WTC11 (cell line): ENCODE measurements around the gene ZNF273.

Experiments used
- CTCF ChIP-seq: fragments of 200-600 bp; IDR thresholded peaks from 2 replicates; pipeline ENCODE4 v1.8.0; 2022; ENCODE audit warnings: antibody characterized with exemption
- E2F1 ChIP-seq: sonication (generic); formaldehyde crosslinking; IDR thresholded peaks from 2 replicates; pipeline ENCODE4 v1.8.0; 2022; ENCODE audit warnings: mild to moderate bottlenecking, missing genetic modification reagents
- FOXK1 ChIP-seq: sonication (generic); formaldehyde crosslinking; IDR thresholded peaks from 2 replicates; pipeline ENCODE4 v1.8.0; 2022; ENCODE audit warnings: mild to moderate bottlenecking, moderate library complexity, missing genetic modification reagents
- NR3C1 ChIP-seq: sonication (generic); formaldehyde crosslinking; conservative IDR thresholded peaks from 2 replicates; pipeline ENCODE4 v1.8.1; 2023; ENCODE audit warnings: low read depth, mild to moderate bottlenecking, missing genetic modification reagents
- PRDM15 ChIP-seq: sonication (generic); formaldehyde crosslinking; IDR thresholded peaks from 2 replicates; pipeline ENCODE4 v1.8.0; 2022; ENCODE audit warnings: missing genetic modification reagents
- TEAD4 ChIP-seq: sonication (generic); formaldehyde crosslinking; IDR thresholded peaks from 2 replicates; pipeline ENCODE4 v1.8.0; 2022; ENCODE audit warnings: mild to moderate bottlenecking, missing genetic modification reagents
- ZNF138 ChIP-seq: sonication (generic); formaldehyde crosslinking; conservative IDR thresholded peaks from 2 replicates; pipeline ENCODE4 v1.8.1; 2022; ENCODE audit warnings: mild to moderate bottlenecking, moderate library complexity, missing genetic modification reagents
- ZNF281 ChIP-seq: sonication (generic); formaldehyde crosslinking; IDR thresholded peaks from 2 replicates; pipeline ENCODE4 v1.8.0; 2023; ENCODE audit warnings: mild to moderate bottlenecking, missing genetic modification reagents
- ZNF512 ChIP-seq: sonication (generic); formaldehyde crosslinking; IDR thresholded peaks from 2 replicates; pipeline ENCODE4 v1.8.1; 2022; ENCODE audit warnings: missing genetic modification reagents, borderline replicate concordance

GRCh38 chr7:64867863-64868440 lies 35.1 kb upstream of the ZNF273 start:
- no peak for TF ChIP-seq CTCF
- TF ChIP-seq ZNF281 (CRISPR knock-in tag): no peak
- TF ChIP-seq ZNF512 (CRISPR knock-in tag): no peak
- no peak for TF ChIP-seq TEAD4
- no peak for TF ChIP-seq E2F1
- no peak for TF ChIP-seq ZNF138 (CRISPR knock-in tag)
- TF ChIP-seq FOXK1 (CRISPR knock-in tag): no peak
- TF ChIP-seq PRDM15 (CRISPR knock-in tag): no peak
- TF ChIP-seq NR3C1 (CRISPR knock-in tag): no peak
